CD4-positive, alpha-beta T cell treated with Interleukin-4 for 4 hours (primary cell): Measurements from ENCODE around the gene TKTL1.

Experiments
- DNase-seq: peaks from one replicate; pipeline ENCODE4 v3.0.0-alpha.2; 2020

Gene TKTL1

DNA sequence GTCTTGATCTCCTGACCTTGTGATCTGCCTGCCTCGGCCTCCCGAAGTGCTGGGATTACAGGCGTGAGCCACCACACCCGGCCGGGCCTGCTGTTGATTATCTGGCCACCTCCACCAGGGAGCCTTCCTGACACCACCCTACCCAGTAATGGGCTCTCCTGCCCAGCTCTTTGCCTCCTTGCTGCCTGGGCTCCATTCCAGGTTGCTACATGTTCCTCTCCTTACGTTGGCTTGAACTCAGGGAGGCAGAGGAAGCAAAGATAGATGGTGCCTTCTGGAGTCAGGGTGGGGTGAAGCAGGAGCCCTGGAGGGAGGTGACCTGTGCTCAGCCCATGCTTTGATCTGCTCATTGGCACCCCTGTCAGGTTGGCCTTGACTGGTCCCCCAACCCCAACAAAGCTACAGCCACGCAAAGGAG is 52.5 kb downstream of the TKTL1 start:
- no peak for DNase-seq

DNA sequence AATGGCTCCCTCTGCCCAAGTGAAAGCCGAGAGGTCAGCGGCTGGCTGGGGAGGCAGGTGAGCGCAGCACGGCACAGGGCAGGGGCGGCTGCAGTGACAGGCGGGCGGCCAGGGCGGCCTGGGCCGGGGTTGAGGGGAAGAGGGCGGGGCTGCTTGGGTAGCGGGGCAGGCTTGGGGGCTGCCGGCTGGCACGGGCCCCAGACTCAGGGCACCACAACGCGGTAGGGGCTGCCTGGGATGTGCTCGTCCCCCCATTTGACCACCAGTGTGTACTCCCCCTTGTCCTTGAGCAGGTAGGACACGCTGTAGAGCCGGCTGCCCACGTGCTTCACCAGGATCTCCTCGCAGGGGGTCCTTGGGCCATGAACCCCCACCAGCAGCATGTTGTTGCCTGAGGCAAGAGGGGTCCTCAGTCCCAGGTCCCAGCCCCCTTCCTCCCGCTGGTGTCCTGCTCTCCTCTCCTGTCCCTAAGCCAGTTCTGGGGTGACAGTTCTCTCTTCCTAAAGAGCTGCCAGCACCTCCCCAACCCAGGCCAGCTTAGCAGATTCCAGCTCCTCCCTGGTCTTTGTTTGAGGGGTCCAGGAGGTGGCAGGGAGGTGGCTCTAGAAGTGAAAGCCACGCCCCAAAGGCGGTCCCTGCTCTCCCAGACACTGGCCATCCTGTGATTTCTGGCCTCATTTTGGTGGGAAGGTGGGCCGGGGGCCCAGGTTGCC is 53.2 kb downstream of the TKTL1 start:
- DNase-seq = no peak

DNA sequence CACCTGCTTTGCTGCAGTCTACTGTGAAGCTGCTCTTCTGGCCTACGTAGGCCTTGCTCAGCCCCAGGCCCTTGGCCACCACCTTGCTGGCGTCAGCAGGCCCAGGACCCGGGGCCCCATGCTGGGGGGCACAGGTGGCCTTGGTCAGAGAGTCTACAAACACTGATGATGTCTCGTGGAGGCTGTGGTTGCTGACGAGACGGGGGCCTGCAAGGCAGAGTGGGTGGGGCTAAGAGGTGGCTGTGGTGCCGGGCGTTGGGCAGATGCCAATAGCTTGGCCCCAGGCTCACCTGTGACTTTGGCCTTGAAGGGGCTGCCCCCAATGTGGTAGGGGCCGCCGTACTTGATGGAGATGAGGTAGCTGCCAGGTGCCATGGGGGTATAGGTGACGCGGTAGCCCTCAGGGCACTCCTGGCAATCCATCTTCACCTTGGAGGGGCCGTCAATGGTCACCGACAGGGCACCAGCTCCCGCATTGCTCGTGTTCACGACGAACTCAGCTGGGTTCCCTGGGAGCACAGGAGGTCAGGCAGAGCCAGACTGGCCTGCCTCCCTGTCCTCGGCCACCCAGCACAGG is 53.9 kb downstream of the TKTL1 start:
- DNase-seq = no peak

GRCh38 chrX:154349979-154350378 is 54.4 kb downstream of the TKTL1 start:
- DNase-seq = no peak

DNA sequence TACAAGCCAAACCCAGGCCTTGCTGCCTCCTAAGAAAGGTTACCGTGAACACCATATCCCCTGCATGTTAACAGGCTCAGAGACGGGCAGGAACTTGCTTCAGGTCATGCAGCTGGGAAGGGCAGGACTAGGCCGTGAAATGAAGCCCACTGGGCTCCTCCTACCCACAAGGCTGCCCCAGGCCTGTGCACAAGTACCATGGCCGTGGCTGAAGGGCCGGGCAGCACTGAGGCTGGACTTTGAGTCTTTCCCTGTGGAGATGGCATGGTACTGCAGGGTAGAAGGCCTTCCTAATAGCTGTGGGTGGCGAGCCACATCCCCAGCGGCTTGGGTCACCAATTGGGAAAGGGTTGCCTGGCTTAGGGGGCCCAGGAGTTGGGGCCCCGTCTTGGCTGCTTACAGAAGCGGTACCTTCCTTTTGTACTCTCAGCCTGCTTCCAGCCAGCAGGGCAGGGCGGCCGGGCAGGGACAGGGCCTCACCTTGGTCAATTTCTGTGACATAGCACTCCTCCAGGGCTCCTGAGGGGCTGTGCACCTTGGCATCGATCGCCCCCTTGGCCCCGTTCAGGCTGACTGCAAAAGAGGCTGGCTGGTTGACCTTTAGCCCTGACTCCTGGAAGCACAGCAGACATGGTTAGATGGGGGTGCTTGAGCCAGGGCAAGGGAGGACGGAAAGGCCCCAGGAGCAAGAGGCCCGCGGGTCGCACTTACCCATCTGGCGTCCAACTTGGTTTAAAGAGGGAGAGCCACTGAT is 55.0 kb downstream of the TKTL1 start:
- no peak for DNase-seq

DNA sequence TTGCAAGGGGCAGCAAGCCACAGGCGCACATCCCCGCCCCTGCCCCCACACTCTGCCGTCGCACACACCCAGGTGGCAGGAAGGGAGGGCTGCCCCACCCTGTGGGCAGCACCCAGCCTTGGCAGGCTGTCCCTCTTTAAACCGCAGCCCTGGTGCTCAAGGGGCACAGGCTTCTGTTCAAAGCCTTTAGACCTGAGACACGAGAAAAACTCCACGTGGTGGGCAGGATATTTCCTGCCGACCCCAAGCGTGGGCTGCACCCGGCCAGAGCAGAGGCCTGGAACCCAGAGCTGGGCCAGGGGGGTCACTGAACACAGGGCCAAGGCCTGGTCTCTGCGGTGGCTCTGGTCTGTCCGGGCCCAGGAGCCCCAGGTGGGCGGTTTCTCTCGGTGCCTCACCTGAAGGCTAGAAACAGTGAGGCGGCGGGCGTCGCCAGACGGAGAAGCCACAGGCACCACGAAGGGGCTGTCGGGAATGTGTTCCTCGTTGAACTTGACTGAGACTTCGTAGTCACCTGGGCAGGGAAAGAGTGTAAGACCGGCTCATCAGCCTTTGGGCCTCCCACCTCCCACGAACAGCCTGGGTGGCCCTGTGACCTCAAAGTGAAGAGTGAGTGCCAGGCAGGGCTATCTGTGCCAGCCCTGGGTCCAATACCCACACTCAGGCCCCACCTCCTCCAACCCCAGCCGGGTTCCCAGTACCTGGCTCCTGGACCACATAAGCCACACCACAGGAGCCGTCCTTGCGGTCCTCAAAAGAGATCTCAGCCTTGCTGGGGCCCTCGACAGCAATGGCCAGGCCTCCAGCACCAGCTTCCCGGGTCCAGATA is 55.8 kb downstream of the TKTL1 start:
- DNase-seq = peak; percentile 56

DNA sequence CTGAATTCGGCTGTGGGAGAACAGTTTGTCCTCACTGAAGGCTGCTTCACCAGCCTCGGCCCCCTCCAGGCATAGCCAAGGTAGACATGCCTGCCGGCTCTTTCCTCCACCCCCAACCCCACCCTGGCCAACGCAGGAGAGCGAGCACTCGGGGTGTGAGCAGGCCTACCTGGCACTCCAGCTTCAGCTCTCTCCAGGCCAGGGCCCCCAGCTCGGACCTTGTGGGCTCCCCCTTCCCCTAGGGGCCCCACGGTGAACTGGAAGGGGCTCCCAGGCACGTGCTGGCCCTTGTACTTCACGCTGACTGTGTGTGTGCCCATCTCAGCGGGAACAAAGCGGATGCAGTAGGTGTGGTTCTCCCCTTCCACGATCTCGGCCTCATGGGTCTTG is 56.4 kb downstream of the TKTL1 start:
- no peak for DNase-seq

DNA sequence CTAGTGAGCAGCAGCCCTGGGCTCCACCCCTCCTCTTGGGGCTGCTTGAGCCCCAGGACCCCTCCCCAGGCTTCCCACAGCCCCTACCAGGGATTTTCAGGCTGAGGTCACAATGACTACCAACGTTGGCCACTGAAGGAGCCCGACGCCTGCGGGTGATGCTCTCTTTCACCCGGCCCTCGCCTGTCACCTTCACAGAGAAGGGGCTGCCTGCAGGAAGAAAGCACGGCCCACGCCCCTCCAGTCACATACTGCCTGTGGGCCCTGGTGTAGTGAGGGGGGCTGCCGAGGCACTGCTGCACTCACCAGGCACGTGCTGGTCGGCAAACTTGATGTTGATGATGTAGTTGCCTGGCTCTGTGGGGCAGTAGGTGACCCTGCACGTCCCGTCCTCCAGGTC is 56.9 kb downstream of the TKTL1 start:
- no peak for DNase-seq

- DNase-seq = no peak
Observed at GRCh38 chrX:154353172-154353843, 57.7 kb downstream of the TKTL1 start.

DNA sequence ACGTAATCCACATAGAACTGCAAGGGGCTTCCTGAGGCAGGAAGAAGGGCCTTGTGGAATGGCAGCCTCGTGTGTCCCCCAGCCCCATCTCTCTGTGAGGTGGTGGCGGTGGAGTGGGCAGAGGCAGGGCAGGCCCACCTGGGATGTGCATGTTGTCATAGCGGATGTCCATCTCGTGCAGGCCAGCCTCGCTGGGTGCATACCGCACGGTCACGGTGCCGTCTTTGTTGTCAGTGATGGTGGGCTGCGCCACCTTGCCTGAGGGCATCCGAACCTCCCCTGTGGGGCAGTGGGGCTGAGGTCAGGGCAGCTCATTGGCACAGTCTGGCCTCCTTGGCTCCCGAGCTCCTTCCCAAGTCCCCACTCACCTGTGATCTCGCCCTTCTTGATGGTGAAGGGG is 58.4 kb downstream of the TKTL1 start:
- DNase-seq = no peak

DNA sequence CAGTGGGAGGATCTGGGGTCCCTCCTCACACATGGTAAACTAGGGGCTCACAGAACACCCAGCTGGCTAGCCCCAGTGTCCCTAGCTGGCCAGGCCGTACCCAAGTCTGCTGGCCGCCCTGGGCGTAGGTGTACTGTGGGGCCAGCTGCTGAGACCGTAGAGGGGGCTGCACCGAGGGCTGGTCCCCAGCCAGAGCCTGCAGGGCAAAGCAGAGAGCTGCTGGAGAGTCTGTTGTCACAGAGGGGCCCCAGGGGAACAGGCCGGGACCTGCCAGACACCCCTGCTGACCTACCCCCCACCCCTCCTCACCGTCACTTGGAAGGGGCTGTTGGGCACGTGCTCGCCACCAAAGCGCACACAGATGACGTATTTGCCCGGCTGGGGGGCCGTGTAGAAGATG is 58.9 kb downstream of the TKTL1 start:
- no peak for DNase-seq

DNA sequence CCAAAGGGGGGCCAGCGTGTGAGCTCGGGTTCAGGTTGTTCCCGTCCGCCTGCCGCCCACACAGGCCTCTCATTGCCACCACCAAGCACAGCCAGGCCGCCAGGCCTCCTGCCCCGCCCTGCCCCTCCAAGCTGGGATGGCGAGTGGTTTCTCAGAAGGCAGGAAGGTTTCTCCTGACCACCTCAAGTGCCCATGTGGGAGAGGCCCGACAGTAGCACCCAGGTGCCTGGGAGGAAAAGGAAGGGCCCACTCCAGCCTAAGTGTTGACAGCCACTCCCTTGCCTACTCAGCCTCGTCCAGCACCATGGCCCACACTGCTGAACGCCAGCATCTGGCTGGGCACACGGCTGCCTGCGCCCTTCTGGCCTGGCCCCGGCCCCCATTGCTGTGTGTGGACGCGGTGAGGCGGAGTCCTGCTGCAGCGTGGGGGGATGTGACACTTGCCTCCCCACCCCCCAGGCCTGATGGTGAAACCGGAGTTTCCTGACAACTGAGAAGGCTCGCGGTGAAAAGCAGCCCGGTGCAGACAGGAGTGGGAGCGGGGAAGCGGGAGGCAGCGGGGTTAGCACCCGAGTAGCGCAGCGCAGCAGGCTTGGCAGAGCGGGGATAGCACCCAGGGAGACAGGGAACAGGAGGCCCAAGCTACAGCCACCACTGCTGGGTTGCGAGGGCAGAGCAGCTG is 59.6 kb downstream of the TKTL1 start:
- no peak for DNase-seq

DNA sequence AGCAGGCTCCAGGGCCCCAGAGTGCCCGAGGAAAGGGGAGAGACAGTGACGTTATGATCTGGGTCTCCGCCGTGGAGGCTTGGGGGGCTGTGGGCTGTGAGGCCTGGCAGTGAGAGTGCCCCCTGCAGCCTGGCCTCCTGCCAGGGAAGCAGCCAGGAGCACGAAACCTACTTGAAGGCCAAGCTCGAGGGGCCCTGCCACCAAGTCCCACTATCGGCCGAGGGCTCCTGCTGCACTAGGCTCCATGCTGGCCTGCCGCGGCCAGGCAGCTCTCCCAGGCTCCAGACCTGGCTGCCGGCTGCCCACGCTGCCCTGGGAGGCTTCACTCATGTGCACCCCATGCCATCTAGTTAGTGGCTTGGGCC is 60.2 kb downstream of the TKTL1 start:
- no peak for DNase-seq

- no peak for DNase-seq
Observed at GRCh38 chrX:154356596-154356995, 61.0 kb downstream of the TKTL1 start.

DNA sequence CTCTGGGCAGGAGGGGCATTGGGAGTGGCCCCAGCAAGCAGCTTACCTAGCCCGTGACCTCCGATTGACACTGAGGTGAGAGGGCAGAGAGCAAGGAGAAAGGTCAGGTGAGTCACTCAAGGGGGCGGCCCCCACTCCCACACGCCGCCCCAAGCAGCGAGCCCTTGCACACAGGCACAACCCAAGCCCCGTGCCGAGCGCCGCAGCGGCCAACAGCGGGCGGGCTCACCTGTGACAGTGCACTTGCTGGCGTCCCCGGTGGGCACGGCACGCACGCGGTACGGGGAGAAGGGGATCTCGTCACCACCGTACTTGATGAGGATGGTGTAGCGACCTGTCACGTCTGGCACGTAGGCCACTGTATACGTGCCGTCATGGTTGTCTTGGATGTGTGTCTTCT is 61.6 kb downstream of the TKTL1 start:
- no peak for DNase-seq

DNA sequence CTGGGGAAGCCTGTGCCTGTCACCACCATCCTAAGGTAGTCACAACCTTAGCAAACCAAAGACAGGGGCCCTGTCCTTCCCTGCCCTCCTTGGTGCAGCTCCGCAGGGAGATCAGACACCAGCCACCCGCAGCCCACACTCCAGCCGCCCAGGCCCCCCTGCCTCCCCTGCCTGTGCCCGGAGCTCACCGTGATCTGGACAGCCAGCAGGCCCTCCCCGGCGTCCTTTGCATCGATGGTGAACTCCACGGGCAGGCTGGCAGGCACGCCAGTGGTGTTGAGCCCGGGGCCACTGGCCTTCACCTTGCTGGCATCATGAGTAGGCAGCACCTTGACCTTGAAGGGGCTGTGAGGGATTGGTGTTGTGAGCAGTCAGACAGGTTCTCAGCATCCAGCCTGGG is 62.4 kb downstream of the TKTL1 start:
- DNase-seq = no peak

DNA sequence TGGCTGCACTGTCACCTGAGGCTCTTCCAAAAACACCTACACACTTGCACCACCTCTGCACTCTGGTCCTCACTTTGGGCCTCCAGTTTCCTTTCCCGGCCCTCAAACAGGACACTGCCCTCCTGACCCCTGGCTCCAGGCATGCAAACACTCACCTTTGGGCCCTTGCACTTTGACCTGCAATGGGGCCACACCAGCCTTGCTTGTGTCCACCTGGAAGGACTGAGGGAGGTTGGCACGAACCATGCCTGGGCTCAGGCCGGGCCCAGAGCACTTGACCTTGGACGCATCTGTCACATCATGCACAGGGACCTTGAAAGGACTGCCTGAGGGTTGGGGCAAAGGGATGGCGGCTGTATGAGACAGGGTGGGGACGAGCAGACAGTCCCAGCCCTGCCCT is 63.2 kb downstream of the TKTL1 start:
- no peak for DNase-seq

DNA sequence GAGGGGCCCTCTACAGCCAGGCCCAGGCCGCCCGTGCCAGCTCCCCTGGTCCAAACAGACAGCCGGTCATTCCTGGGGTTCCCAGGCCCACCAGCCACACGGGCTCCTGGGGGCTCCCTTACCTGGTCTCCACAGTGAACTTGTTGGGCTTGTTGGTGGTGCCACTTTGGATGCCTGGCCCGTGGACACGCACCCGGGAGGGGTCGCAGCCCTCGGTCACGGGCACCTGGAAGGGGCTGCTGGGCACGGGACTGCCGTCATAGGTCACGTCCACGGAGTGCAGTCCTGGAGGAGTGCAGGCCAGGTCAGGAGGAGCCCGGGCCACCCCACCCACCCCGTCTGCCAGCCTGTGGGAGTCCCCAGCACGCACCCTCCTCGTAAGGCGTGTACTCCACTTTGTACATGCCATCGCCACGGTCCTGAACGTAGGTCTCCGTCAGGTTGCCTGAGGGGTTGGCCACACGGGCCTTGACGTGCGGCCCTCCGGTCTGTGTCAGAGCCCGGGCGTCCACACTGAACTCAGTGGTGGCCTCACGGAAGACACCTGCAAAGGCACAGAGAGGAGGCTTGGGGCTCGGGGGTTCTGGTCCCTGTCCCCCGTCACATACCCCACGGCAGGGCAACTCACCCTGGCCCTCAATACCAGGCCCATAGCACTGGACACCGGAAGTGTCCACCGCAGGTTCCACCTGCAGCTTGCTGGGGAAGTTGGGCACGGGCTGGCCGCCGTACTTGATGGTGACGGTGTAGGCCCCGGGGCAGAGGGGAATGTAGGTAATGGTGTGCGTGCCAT is 64.0 kb downstream of the TKTL1 start:
- no peak for DNase-seq

GRCh38 chrX:154360155-154360713 is 64.6 kb downstream of the TKTL1 start:
- no peak for DNase-seq

- DNase-seq = no peak
Observed at GRCh38 chrX:154362085-154362742, 66.6 kb downstream of the TKTL1 start.
